GM12872 (cell line): ENCODE data around the gene SLC2A11.

Source experiments
- CTCF ChIP-seq: IDR thresholded peaks from 3 replicates; pipeline ENCODE4 v1.5.1; 2011; ENCODE audit warnings: low read depth, mild to moderate bottlenecking, low read length, moderate library complexity; ENCODE audit not compliant: insufficient read depth

The SLC2A11 gene

GRCh38 chr22:23875801-23876200 lies 18.1 kb downstream of the SLC2A11 start:
- no peak for TF ChIP-seq CTCF

- TF ChIP-seq CTCF: no peak
Observed at GRCh38 chr22:23877566-23877965, 19.9 kb downstream of the SLC2A11 start.

DNA sequence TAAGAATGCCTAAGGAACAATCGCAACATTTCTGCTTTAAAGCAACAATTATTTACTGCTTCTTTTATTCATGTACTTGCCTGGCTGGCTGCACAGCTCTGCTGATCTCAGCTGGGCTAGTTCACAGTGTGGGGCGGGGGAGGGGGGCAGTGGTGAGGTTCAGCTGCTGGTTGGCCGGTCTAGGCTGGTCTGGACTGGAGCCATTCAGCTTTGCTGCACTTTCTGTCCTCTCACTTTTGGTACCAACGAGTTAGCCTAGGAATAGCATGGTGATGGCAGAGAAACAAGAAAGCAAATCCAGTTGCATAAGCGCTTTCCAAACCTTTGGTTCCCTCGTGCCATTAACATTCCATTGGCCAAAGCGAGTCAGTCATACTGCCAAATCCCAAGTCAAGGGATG lies 20.5 kb downstream of the SLC2A11 start:
- TF ChIP-seq CTCF: no peak

GRCh38 chr22:23882370-23882769 lies 24.7 kb downstream of the SLC2A11 start:
- no peak for TF ChIP-seq CTCF

GRCh38 chr22:23883658-23884057 lies 26.0 kb downstream of the SLC2A11 start:
- no peak for TF ChIP-seq CTCF

- no peak for TF ChIP-seq CTCF
Observed at GRCh38 chr22:23884140-23884539, 26.5 kb downstream of the SLC2A11 start.

DNA sequence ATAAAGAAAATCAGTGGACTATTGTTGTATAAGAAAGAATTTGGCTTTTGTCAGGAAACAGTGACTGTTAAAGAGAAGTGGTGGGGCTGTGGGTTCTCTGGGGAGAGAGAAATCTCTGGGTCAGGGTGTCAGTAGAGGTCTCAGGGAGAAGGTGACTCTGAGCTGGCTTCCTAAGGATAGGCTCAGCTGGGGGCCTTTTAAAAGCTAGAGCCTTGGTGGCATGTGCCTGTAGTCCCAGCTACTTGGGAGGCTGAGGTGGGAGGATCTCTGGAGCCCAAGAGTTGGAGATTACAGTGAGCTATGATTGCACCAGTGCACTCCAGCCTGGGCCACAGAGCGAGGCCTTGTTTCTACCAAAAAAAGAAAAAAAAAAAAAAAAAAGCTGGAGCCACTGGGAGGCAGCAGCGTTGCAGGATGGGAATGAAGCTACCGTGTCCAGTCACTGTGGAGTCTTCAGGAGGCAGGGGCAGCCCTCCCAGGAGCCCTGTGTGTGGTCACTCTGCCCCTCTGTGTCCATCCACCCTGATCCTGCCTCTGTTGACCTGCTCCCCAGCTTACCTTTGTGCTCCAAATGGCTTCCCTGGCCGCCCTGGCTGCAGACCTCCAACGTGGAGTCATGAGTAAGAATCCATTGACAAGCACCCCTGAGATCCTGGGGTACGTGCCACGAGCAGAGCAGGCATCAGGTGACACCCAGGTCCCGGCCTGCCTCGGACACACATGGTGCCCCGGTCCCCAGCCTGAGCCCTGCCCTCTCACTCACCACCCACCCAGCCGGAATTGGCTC lies 31.1 kb downstream of the SLC2A11 start:
- no peak for TF ChIP-seq CTCF

DNA sequence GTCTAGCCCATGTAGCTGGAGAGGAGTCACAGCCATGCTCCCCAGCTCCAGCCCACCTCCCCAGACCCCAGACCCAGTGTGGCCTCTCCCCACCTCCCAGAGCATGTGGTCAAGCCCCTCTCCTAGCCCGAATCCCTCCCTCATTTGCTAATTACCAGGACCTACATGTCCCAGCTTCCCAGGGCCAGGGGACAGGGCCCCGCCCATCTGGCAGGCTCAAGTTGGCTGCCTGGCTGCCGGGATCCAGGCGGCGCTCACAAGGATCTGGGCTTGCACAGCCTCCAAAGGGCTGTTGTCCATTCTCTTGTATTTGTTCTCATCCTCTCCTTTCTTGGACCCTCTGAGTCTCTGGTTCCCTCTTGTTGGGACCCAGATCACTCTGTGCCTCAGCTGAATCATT lies 31.9 kb downstream of the SLC2A11 start:
- no peak for TF ChIP-seq CTCF
